Fibroblast of lung (primary cell): Measurements from ENCODE around the gene WBP1L.
"Not testable (repeated sequence)": the region's sequence is repeated elsewhere in the genome, so short reads cannot be mapped to it uniquely, and the experiment has no call there.

Experiments used
- EZH2 ChIP-seq: IDR thresholded peaks from 2 replicates; pipeline ENCODE4 v1.5.1; 2012; ENCODE audit warnings: low read length, control low read depth, mild to moderate bottlenecking; ENCODE audit errors: missing control alignments
- TF ChIP-seq, protein P1 (sequence below), 2 donors: IDR thresholded peaks in 1 of 2; conservative IDR thresholded peaks in 1 of 2; 1 replicate in 1 of 2; 2 replicates in 1 of 2; pipeline ENCODE4 v1.5.1; 2011 to 2012; ENCODE audit warnings: low read length in 2 of 2, control low read depth in 1 of 2, inconsistent platforms in 1 of 2, low read depth in 1 of 2, mild to moderate bottlenecking in 1 of 2

DNA sequence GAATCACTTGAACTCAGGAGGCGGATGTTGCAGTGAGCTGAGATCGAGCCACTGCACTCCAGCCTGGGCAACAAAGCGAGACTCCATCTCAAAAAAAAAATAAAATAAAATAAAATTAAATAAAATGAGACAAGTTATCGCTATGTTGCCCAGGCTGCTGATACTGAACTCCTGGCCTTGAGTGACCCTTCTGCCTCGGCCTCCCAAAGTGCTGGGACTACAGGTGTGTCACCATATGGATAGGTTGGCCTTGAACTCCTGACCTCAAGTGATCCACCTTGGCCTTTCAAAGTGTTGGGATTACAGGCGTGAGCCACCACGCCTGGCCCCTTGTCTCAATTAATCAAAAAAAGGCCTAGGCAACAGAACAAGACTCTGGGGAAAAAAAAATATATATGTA, 109.5 kb downstream of the WBP1L start:
- not testable (repeated sequence) for TF ChIP-seq EZH2
- TF ChIP-seq, protein P1, sequence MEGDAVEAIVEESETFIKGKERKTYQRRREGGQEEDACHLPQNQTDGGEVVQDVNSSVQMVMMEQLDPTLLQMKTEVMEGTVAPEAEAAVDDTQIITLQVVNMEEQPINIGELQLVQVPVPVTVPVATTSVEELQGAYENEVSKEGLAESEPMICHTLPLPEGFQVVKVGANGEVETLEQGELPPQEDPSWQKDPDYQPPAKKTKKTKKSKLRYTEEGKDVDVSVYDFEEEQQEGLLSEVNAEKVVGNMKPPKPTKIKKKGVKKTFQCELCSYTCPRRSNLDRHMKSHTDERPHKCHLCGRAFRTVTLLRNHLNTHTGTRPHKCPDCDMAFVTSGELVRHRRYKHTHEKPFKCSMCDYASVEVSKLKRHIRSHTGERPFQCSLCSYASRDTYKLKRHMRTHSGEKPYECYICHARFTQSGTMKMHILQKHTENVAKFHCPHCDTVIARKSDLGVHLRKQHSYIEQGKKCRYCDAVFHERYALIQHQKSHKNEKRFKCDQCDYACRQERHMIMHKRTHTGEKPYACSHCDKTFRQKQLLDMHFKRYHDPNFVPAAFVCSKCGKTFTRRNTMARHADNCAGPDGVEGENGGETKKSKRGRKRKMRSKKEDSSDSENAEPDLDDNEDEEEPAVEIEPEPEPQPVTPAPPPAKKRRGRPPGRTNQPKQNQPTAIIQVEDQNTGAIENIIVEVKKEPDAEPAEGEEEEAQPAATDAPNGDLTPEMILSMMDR (conservative IDR thresholded peaks at IDR 0.05 in 1 of 2, IDR thresholded peaks at IDR 0.05 in 1 of 2; ENCODE audit: low read depth in 1 of 2, low read length in 2 of 2): not testable (repeated sequence)
